ENCODE measurements around the gene TNFSF13B. TPM values are rescaled to one million over a fixed set of nuclear protein-coding genes. Genes with fewer than 3 reads are reported as not detected.

Gene TNFSF13B
- total and polyA plus RNA-seq, 4 experiments from 2014 or later: 35.8 to 54.6 (median 41.3) TPM

DNA sequence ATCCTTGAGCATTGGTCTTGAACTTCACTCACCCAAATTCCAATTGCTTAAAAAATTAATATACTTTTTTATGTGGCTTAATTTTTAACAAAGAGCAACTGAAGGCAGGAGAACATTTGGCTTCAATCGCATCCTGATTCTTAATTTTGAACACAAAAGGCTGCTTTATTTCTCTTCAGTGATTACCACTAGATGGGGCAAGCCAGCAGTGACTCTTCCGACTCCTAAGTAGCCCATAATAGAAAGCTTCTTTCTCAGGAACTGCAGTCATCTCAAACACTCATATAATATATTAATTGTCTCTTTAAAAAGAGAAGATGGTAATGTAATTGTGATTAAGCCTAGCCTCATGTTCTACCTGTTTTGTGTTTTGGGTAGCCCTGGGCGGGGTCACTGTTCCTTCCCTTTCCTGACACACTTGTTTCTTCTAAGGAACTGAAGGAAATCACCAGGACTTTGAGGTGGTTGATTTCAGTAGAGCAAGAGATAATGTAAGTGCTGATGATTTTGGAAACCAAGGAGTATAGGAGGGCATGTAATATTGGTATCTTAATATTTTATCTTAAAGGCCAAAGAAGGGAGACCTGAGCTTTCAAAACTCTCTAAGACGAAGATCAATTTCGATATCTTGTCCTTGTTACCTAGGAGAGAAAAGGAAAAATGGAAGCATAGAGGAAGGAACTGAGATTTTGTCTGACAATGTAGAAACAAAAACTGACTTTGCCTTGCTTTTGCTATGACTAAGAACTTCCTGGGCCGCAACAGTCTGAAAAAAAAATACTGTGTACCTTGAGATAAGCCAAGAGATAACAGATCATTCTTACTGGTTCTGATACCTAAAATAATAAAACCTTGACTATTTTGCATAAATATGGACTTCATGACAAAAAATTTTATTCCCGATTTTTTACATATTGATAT, 73.1 kb downstream of the TNFSF13B start:
- Mint-ChIP-seq H3K4me1 (peaks cover 24 to 68% (median 44%) of the 10 kb centered on the region in 4 donors), H3K9me3 (no peaks in the 10 kb centered on the region), H3K27ac (peak overlapping the region; percentile 51 to 95 (median 85)), H3K27me3 (no peaks in the 10 kb centered on the region), H3K4me3 (peak overlapping the region; percentile 36 to 89 (median 78)), H3K36me3 (no peaks in the 10 kb centered on the region)
- Histone ChIP-seq H3K27me3 (ENCODE audit: insufficient read depth, low read length) (no peaks in the 10 kb centered on the region), H3K27ac (ENCODE audit: low read depth, low read length) (peak overlapping the region; percentile 15), H3K9me3 (ENCODE audit: control insufficient read depth in 1 of 2, low read length in 2 of 2) (no peaks in the 10 kb centered on the region), H3K4me1 (ENCODE audit: insufficient read depth, low read length) (peaks cover 56% of the 10 kb centered on the region), H3K4me3 (ENCODE audit: low read length in 2 of 2) (peak overlapping the region in 1 of 2 donors; percentile 13), H3K36me3 (ENCODE audit: insufficient read depth, low read length) (no peaks in the 10 kb centered on the region)
- ChIA-PET CTCF (ENCODE audit: partially characterized antibody) (interaction anchor here (0.7 to 4.8 kb wide), 16 partner anchors 10 to 552 kb away, joined by 3 to 83 read pairs (median 4); no protein-coding TSS in a partner anchor), POLR2A (ENCODE audit: partially characterized antibody) (interaction anchor here (0.8 to 5.2 kb wide), 10 partner anchors 13 to 166 kb away, joined by 3 to 25 read pairs (median 6); no protein-coding TSS in a partner anchor)
- DNase-seq: peak; percentile 18 to 68 (median 40)
- intact Hi-C loops (cut with micrococcal nuclease): loop anchor here (1.0 to 10.0 kb wide), 8 partner anchors 16 to 553 kb away; no protein-coding TSS in a partner anchor

DNA sequence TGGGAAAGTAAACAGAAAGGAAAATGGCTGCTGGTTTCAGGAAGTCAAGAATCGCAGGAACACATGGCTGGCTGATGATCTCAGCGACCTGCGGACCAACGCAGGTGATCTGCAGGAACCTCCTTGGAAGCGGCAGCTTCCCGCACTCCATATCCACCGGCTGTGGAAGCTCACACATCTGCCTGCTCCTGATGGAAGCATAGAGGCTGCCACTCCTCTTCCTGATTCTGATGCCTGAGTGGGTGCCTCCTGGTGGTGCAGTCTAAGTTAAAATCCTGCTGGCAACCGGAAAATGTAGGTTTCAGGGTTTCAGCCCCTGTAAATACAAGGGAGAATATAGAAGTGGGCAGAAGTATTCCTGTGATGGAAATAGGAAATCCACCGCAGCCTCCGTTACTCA, 75.5 kb downstream of the TNFSF13B start:
- POLR2A ChIA-PET (ENCODE audit: partially characterized antibody): interaction anchor here (1.4 to 5.2 kb wide), 2 partner anchors 65 to 151 kb away, joined by 4 to 25 read pairs; no protein-coding TSS in a partner anchor
- no peak for DNase-seq
- Histone ChIP-seq H3K9me3 (ENCODE audit: control insufficient read depth in 1 of 2, low read length in 2 of 2) (no peaks in the 10 kb centered on the region), H3K4me3 (ENCODE audit: low read length in 2 of 2) (no peak overlapping the region), H3K27me3 (ENCODE audit: insufficient read depth, low read length) (no peaks in the 10 kb centered on the region), H3K4me1 (ENCODE audit: insufficient read depth, low read length) (peaks cover 60% of the 10 kb centered on the region), H3K36me3 (ENCODE audit: insufficient read depth, low read length) (no peaks in the 10 kb centered on the region), H3K27ac (ENCODE audit: low read depth, low read length) (no peak overlapping the region)
- Mint-ChIP-seq H3K4me1 (peaks cover 31 to 79% (median 55%) of the 10 kb centered on the region in 4 donors), H3K9me3 (peaks cover 0 to under 1% (median 0%) of the 10 kb centered on the region in 8 donors), H3K36me3 (no peaks in the 10 kb centered on the region), H3K4me3 (peak overlapping the region in 1 of 8 donors; percentile 21), H3K27ac (peak overlapping the region in 2 of 7 donors; percentile 30 to 90), H3K27me3 (no peaks in the 10 kb centered on the region)
- intact Hi-C loops (cut with micrococcal nuclease): loop anchor here (10.0 kb wide), 1 partner anchor 240 kb away; no protein-coding TSS in a partner anchor
- CTCF ChIA-PET (ENCODE audit: partially characterized antibody): interaction anchor here (1.3 kb wide), 1 partner anchor 147 kb away, joined by 4 read pairs; no protein-coding TSS in a partner anchor

DNA sequence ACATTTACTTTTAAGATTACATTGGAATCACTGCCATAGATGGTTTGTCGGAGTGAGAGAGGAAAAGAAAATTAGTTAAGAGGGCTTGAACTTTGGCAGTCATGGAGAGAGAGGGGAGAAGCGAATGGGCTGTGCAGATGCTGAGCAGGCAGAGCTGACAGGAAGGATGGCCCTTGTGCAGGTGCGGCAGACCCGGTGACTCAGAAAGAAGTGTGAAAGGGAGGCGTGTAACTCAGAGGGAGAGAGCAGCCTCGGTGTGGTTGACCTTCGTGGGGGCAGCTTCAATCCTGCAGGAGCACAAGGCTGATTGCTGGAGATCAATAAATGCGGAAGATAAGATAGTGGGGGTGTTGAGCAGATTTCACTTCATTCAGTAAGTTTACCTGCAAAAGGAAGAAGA, 76.9 kb downstream of the TNFSF13B start:
- DNase-seq: peak in 4 of 5 donors; percentile 15 to 69 (median 28)
- peaks cover 31 to 71% (median 51%) of the 10 kb centered on the region in 4 donors for H3K4me1 Mint-ChIP-seq

DNA sequence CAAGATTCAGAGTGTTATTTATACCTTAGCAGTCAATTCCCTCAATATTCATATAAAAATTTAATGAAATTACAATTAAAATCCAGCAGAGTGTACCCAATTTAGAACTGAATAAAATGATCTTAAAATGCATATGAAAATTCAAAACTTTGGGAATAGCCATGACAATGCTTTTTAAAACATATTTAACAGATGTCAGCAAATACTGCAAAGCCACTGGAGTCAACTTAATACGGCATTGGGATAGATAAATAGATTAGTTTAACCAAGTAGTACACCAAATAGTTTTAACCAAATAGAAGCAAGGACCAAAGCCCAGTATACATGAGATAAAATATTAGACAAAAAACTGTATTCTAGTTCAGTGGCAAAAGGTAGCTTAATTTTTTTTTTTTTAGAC, 79.8 kb downstream of the TNFSF13B start:
- ChIA-PET CTCF (ENCODE audit: partially characterized antibody) (no interaction called here), POLR2A (ENCODE audit: partially characterized antibody) (no interaction called here)
- Histone ChIP-seq H3K4me3 (ENCODE audit: low read length in 2 of 2) (no peak overlapping the region), H3K4me1 (ENCODE audit: insufficient read depth, low read length) (peaks cover 25% of the 10 kb centered on the region), H3K9me3 (ENCODE audit: control insufficient read depth in 1 of 2, low read length in 2 of 2) (no peaks in the 10 kb centered on the region), H3K36me3 (ENCODE audit: insufficient read depth, low read length) (no peaks in the 10 kb centered on the region), H3K27ac (ENCODE audit: low read depth, low read length) (no peak overlapping the region), H3K27me3 (ENCODE audit: insufficient read depth, low read length) (no peaks in the 10 kb centered on the region)
- Mint-ChIP-seq H3K27ac (no peak overlapping the region), H3K9me3 (peaks cover 0 to 2% (median 0%) of the 10 kb centered on the region in 8 donors), H3K4me1 (peaks cover 16 to 45% (median 36%) of the 10 kb centered on the region in 4 donors), H3K27me3 (no peaks in the 10 kb centered on the region), H3K4me3 (no peak overlapping the region), H3K36me3 (no peaks in the 10 kb centered on the region)
- intact Hi-C loops (cut with micrococcal nuclease): loop anchor here (10.0 kb wide), 1 partner anchor 236 kb away; no protein-coding TSS in a partner anchor
- DNase-seq: no peak

More for the DNA sequence above, 76.9 kb downstream of the TNFSF13B start:
- Mint-ChIP-seq H3K4me3 (peak overlapping the region in 4 of 8 donors; percentile 10 to 83 (median 34)), H3K27me3 (no peaks in the 10 kb centered on the region), H3K36me3 (no peaks in the 10 kb centered on the region), H3K27ac (peak overlapping the region in 6 of 7 donors; percentile 38 to 93 (median 71)), H3K9me3 (peaks cover 0 to 2% (median 0%) of the 10 kb centered on the region in 8 donors)
- Histone ChIP-seq H3K4me1 (ENCODE audit: insufficient read depth, low read length) (peaks cover 53% of the 10 kb centered on the region), H3K4me3 (ENCODE audit: low read length in 2 of 2) (no peak overlapping the region), H3K9me3 (ENCODE audit: control insufficient read depth in 1 of 2, low read length in 2 of 2) (no peaks in the 10 kb centered on the region), H3K27ac (ENCODE audit: low read depth, low read length) (no peak overlapping the region), H3K27me3 (ENCODE audit: insufficient read depth, low read length) (no peaks in the 10 kb centered on the region), H3K36me3 (ENCODE audit: insufficient read depth, low read length) (no peaks in the 10 kb centered on the region)
- intact Hi-C loops (cut with micrococcal nuclease): loop anchor here (10.0 kb wide), 1 partner anchor 238 kb away; no protein-coding TSS in a partner anchor
- ChIA-PET CTCF (ENCODE audit: partially characterized antibody) (no interaction called here), POLR2A (ENCODE audit: partially characterized antibody) (interaction anchor here (1.2 to 5.2 kb wide), 3 partner anchors 64 to 150 kb away, joined by 3 to 25 read pairs (median 4); no protein-coding TSS in a partner anchor)

DNA sequence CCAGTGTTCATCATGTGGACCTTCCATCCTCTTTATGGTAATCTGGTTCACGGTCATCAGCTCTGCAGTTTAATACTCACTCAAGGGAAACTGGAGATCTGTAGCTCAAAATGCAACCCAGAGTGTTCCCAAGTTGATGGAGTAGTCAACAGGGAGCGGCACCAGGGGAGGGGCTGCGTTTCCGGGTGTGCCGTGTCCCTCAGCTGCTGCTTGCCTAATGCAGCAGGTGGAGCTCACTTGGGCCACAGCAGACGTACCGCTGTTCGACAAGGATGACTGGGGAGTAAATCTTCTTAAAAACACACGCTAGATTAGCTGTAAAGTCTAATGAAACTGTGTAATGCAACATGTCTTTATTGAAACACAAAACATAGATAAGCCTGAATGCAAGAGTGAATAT, 81.1 kb downstream of the TNFSF13B start:
- no peak overlapping the region for H3K27ac ChIP-seq (ENCODE audit: low read depth, low read length)
- no peak overlapping the region for H3K4me3 Mint-ChIP-seq
- intact Hi-C loops (cut with micrococcal nuclease): no loop called here
- POLR2A ChIA-PET (ENCODE audit: partially characterized antibody): no interaction called here
- H3K4me1 ChIP-seq (ENCODE audit: insufficient read depth, low read length): peaks cover 19% of the 10 kb centered on the region
- H3K9me3 Mint-ChIP-seq: peaks cover 0 to 2% (median 0%) of the 10 kb centered on the region in 8 donors
- peaks cover 0 to 3% of the 10 kb centered on the region in 2 donors for H3K27me3 Mint-ChIP-seq
- no peaks in the 10 kb centered on the region for H3K36me3 ChIP-seq (ENCODE audit: insufficient read depth, low read length)
- no peaks in the 10 kb centered on the region for H3K27me3 ChIP-seq (ENCODE audit: insufficient read depth, low read length)
- H3K4me3 ChIP-seq (ENCODE audit: low read length in 2 of 2): no peak overlapping the region
- no peak overlapping the region for H3K27ac Mint-ChIP-seq
- no peak for DNase-seq
- CTCF ChIA-PET (ENCODE audit: partially characterized antibody): interaction anchor here (0.9 to 1.4 kb wide), 4 partner anchors 10 to 158 kb away, joined by 3 to 9 read pairs (median 4); no protein-coding TSS in a partner anchor
- H3K4me1 Mint-ChIP-seq: peaks cover 18 to 41% (median 35%) of the 10 kb centered on the region in 4 donors
- no peaks in the 10 kb centered on the region for H3K36me3 Mint-ChIP-seq
- no peaks in the 10 kb centered on the region for H3K9me3 ChIP-seq (ENCODE audit: control insufficient read depth in 1 of 2, low read length in 2 of 2)

GRCh38 chr13:108352599-108352998, 83.1 kb downstream of the TNFSF13B start:
- H3K36me3 ChIP-seq (ENCODE audit: insufficient read depth, low read length): no peaks in the 10 kb centered on the region
- no peak overlapping the region for H3K27ac ChIP-seq (ENCODE audit: low read depth, low read length)
- peaks cover 9 to 23% (median 18%) of the 10 kb centered on the region in 4 donors for H3K4me1 Mint-ChIP-seq
- intact Hi-C loops (cut with micrococcal nuclease): no loop called here
- no peak for DNase-seq
- ChIA-PET CTCF (ENCODE audit: partially characterized antibody) (interaction anchor here (0.9 to 2.1 kb wide), 3 partner anchors 9 to 155 kb away, joined by 3 to 9 read pairs (median 3); no protein-coding TSS in a partner anchor), POLR2A (ENCODE audit: partially characterized antibody) (interaction anchor here (1.7 kb wide), 1 partner anchor 56 kb away, joined by 4 read pairs; no protein-coding TSS in a partner anchor)
- H3K36me3 Mint-ChIP-seq: no peaks in the 10 kb centered on the region
- peaks cover 0 to 2% (median 0%) of the 10 kb centered on the region in 8 donors for H3K9me3 Mint-ChIP-seq
- no peak overlapping the region for H3K4me3 Mint-ChIP-seq
- peaks cover 4% of the 10 kb centered on the region for H3K4me1 ChIP-seq (ENCODE audit: insufficient read depth, low read length)
- no peaks in the 10 kb centered on the region for H3K9me3 ChIP-seq (ENCODE audit: control insufficient read depth in 1 of 2, low read length in 2 of 2)
- H3K27me3 Mint-ChIP-seq: peaks cover 0 to 3% of the 10 kb centered on the region in 2 donors
- no peak overlapping the region for H3K4me3 ChIP-seq (ENCODE audit: low read length in 2 of 2)
- H3K27me3 ChIP-seq (ENCODE audit: insufficient read depth, low read length): no peaks in the 10 kb centered on the region
- no peak overlapping the region for H3K27ac Mint-ChIP-seq
